Frontal cortex (tissue), 4 donors: ENCODE measurements around the gene EFNB2. TPM values are rescaled to one million over a fixed set of nuclear protein-coding genes. Genes with fewer than 3 reads are reported as not detected.

Source experiments
- DNase-seq, 2 donors: peaks; one replicate each; pipeline ENCODE4 v3.0.0; 2012; ENCODE audit warnings: low spot score in 2 of 2
- FAIRE-seq: peaks from 2 replicates; lab custom pipeline; 2012; peaks lifted over from hg19 to GRCh38; lab: Jason Lieb, UNC
- total RNA-seq: library from RNA; depleted of rRNA; stranded (reverse); fragments of >200 nt; gene quantifications from one replicate; pipeline ENCODE4 v1.2.3, GENCODE V29; 2014
- donor health status: control.
- donor health status: control.
- donor health status: control.

Gene EFNB2
- total RNA-seq, 1 donor from 2014 or later: 73.4 TPM

DNA sequence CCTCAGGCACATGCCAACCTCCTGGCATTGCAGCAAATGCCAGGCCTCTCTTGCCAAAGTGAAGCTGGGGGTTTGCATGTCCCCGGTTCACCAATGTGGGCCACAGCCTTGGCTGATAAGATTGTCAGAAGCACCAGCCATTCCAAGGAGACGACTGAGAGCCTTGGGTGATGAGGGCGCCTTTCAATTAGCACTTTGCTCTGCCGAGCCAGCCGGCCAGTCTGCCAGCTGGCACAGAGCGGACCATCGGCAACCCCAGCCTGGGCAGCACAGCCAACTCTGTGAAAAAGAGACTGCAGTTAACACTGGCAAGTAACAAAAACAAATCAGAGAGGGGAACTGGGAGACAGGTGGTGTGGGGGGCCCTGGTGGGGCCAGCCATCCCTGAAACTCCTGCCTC lies 67.3 kb downstream of the EFNB2 start:
- FAIRE-seq: no peak
- DNase-seq: peak; percentile 20 to 43

DNA sequence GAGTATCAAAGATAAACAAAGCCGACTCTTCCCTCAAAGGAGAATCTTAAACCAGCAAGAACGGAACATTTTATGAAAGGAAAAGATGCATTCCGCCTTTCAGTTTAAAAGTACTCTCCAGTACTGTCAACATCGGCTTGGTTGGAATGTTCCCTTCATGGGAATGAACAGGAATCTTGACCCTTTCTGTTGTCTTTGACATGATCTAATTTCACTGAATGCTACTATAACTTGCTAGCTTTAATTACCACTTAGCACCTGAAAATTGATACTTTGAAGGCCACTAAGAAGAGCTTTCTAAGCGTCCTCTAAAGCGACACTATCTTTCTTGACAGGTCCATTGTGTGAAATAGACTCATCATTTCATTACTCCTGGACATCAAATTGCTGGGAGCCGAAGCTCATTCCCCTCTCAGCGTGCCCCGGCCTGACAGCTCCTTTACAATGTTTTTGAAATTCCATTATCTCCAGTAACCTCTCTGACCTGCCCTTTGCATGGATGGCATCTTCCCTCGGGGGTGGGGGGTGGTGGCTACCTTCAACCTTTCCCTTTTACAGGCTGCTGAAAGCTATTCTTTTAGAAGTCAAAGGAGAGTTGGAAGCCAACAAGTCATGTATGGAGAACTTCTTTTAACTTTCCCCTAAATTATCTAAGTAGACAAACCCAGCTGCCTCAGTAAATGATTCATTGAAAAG lies 67.9 kb downstream of the EFNB2 start:
- FAIRE-seq (no peak), DNase-seq (no peak)

DNA sequence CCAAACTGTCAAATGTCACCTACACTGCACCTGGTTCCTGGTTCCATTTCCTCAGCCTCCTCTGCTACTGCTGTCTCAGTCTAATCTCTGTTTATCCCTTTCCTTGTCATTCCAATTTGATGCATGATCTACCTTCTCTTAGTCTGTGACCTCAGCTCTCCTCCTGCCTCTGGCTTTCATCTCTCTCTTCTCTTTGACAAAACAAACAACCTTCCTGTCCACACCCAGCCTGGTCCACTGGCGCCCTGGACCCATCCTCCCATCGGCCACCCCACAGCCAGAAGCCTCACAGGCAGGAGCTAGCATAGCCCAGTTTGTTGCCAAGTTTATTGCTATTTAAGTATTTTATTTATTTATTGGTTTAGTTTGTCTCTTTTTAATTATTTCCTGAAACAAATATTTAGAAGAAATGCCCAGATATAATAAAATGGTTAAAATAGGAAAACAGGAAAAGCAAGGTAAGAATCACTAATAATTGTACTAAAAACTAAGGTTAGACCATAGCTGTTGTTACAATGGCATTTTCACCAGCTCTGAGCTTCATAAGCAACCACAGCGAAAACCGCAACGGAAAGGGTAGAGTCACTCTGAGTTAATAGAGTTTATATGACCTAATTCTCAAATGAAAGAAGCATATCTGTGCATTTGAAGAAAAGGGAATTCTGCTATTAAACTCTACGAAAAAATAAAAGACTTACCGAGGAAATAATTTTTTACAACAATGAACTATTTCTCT lies 68.6 kb downstream of the EFNB2 start:
- DNase-seq (no peak), FAIRE-seq (no peak)

DNA sequence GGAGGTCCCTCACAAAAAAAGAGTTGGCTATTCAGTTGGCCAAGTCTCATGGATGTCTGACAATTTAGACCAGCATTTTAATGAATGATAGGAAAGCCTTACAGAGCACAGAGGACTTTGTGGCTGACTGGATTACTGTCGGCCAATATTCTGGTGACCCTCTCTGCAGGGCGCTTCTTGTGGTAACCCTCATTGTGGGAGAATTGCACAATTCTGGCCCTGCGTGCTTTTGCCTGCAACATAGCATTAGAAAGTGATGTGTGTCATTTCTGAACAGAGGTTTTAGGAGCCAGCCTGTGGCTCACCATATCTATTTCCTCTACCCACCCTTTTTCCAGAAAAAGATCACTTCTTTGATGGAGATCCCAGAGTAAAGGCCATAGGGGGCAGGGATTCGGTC lies 71.4 kb downstream of the EFNB2 start:
- DNase-seq (no peak), FAIRE-seq (no peak)

DNA sequence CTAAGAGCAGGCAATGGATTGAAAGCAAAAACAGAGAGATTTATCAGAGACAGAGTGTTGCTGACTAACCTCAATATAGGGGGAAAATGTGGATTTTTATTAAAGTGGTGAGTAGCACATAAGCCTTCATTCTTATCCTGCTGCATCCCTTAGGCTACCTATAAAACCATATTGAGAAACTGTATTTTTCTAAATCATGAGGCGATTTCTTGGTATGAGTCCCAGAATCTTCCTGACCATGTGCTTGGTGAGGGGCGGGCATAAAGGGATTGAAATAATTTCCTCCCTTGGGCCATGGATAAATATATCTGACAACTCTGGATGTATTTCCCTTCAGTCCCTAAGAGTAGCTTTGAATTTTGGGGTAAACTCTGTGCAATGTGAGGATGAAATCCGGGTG lies 72.8 kb downstream of the EFNB2 start:
- no peak for FAIRE-seq
- DNase-seq: no peak

DNA sequence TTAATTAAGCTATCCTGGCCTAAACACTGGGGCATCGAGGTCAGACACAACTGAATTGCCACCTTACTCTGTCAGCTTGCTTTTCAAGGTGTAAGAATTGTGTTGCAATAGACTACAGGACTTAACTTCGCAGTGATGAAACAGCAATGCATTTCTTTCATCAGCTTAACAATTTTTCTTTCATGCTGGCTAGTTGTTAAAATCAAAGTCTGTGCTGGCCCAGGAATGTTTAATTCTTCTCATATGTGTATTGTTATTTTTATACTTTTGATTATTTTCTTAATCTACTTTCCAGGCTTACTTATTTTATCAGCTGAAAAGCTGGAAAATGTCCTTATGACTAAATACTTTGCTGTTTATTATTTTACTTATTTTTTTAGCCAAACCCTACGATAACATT lies 79.7 kb downstream of the EFNB2 start:
- FAIRE-seq (no peak), DNase-seq (no peak)

DNA sequence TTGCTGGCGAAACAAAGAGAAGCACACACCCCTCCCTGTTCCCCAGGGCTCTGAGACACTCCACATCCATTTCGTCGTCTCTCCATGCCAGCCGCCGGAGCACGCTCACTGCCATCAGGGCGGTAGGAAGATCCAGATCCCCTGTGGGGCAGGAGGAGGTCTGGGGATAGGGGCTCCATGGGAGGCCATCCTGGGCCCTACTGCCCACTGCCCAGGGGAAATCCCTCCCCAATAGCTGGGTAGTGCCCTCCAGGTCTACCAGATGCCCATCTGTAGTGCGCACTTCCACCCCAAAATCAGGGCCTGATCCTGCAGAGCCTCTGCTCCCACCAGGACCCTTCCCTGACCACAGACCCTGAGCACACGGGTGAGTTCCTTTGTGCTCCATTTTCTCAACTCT lies 80.3 kb downstream of the EFNB2 start:
- DNase-seq (no peak), FAIRE-seq (no peak)

DNA sequence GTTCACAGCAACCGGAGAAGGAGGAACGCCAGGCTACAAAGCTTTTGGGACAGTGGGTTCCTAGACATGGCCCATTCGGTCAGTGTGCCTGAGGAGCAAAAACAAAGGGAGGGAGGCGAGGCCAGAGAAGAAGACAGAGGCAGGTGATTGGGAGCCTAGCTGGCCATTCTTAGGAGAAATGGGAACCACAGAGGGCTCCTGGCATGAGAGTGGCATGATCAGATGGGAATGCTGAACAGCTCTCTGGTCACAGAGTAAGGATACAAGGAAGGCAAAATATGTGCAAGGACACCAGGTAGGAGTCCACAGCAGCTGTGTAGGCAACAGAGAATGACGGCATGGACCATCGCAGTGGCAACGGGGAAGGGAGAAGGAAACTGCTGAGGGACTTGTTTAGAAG lies 82.4 kb downstream of the EFNB2 start:
- no peak for DNase-seq
- no peak for FAIRE-seq

DNA sequence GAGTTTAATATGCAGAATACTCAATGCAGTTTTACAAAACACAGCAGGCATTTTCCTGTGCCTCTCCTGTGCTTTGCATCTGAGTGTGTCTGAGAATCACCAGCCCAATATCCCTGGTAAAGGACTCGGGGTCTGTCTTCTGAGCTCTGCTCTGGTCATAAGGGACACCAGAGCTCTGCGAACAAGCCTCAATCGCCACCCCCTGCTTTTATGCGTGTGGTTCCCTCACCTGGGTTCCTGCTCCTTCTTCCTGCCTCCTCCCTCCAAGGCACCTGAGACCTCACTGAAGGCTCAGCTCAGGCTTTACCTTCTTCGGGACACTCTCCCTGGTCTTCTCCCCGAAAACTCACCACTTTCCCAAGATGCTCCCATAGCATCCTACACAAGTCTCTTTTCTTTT lies 84.5 kb downstream of the EFNB2 start:
- no peak for FAIRE-seq
- DNase-seq: no peak

DNA sequence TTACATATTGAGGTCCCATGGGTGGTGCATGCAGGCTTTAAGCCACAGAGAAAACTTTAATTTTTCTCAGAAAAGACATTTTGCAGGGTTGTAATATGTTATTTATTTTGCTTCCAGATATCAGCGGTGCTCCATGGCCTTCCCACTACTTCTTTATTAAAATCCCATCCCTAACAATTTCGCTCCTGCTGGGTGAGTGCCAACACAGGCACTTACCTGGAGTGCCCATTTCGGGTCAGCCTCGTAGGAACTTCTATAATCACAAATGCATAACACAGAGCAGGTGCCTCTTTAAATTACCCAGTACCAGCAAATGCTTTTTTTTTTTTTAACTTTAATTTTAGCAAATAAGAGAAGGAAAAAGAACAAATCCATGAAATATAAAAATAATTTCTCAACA lies 86.4 kb downstream of the EFNB2 start:
- no peak for DNase-seq
- no peak for FAIRE-seq

DNA sequence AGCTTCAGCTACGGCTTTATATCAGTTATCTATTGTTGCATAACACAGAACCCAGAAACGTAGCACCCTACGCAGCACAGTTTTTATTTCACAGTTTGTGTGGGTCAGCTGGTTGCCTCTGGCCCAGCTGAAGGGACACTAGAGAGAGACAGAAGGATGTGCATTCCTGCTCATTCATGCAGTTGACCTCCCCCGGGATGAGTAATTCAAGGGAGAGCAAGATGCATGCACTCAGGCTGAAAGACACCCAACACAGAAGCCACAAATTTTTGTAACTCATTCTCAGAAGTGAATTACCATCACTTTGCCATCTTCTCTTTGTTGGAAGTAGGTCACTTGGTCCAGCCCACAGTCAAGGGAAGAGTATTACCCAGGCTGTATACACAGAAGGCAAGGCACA lies 89.5 kb downstream of the EFNB2 start:
- DNase-seq (no peak), FAIRE-seq (no peak)

DNA sequence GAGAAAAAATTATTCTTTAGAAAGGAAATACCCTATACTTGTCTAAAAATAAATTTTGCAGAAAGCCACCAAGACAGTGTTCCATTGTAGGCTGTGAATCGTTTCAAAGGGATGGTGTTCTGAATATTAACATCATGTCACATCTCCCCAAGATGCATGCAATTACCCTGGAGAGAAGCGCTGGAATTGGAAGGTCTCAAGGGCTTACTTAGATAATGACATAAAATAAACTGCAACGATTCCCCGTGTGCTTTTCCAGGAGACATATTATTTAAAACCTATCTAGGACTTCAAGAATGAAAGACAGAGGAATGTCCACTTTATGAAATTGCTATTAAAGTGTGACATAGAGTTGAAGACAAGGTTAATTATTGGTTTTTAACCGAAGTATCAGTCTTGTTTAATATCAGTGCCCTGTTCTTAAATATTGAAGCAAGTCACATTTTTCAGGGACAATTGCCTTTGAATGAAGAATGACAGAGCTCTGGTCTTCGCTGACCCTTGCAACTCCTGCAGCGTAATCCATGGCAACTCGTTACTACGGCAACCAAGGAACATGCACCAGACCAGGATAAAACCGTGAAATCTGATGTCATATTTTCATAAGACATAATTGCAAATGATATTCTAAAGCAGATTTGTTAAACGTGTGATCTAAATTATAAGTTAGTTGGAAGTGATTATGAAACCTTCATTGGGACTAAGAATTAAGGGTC lies 91.7 kb downstream of the EFNB2 start:
- DNase-seq (no peak), FAIRE-seq (no peak)

DNA sequence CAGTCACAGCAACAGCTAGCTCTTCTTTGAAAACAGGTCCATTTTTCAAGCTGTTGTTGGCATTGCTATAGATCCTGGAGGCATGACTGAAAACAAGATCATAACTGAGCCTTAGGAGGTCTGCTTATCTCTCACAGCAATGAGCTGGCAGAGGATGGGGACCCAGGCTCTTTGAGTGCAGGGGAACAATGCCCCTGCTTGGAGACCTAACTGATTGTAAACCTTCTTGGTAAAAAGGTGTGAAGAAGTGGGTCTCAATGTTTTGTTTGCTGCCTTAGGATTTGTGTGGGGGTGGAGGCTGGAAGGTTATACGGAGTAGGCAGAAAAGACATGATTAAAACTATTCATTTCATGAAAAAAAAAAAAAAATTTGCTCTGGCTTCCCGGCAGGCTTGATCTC lies 94.6 kb downstream of the EFNB2 start:
- DNase-seq (no peak), FAIRE-seq (no peak)

Other genes starting within 250 kb of the EFNB2 start
- gene ARGLU1, start 32.5 kb upstream of the EFNB2 start, total RNA-seq: 97.4 TPM